GM23338 (cell line): Measurements from ENCODE around the gene SLC2A9.

ENCODE experiments used
- CREB1 ChIP-seq: fragments of 250-450 bp; sonication (Bioruptor Pico); IDR thresholded peaks from 2 replicates; pipeline ENCODE4 v1.5.0; 2020; ENCODE audit warnings: low read depth, mild to moderate bottlenecking, moderate library complexity
- CTCF ChIP-seq, 2 experiments: fragments of 200-600 bp in 1 of 2; sonication (generic) in 1 of 2; conservative IDR thresholded peaks; 2 replicates each; pipeline versions ENCODE4 v1.5.1 to v1.6.1; 2016 to 2017; ENCODE audit warnings: antibody characterized with exemption in 2 of 2, low read depth in 2 of 2, mild to moderate bottlenecking in 2 of 2, moderate library complexity in 1 of 2
- EZH2 ChIP-seq: fragments of 200-600 bp; sonication (generic); IDR thresholded peaks from one replicate; pipeline ENCODE4 v1.8.0; 2017; ENCODE audit warnings: antibody characterized with exemption, mild to moderate bottlenecking, low read depth; ENCODE audit not compliant: unreplicated experiment
- EZH2phosphoT487 ChIP-seq: fragments of 200-600 bp; sonication (generic); IDR thresholded peaks from one replicate; pipeline ENCODE4 v1.8.1; 2018; ENCODE audit warnings: antibody characterized with exemption; ENCODE audit not compliant: unreplicated experiment
- JUNB ChIP-seq: IDR thresholded peaks from one replicate; pipeline ENCODE4 v1.6.1; 2016; ENCODE audit warnings: antibody characterized with exemption; ENCODE audit not compliant: unreplicated experiment
- POLR2AphosphoS5 ChIP-seq: IDR thresholded peaks from 2 replicates; pipeline ENCODE4 v1.6.1; 2016; ENCODE audit warnings: antibody characterized with exemption, low read depth
- REST ChIP-seq: IDR thresholded peaks from one replicate; pipeline ENCODE4 v1.6.1; 2018; ENCODE audit warnings: antibody characterized with exemption; ENCODE audit not compliant: unreplicated experiment
- STAT1 ChIP-seq: IDR thresholded peaks from one replicate; pipeline ENCODE4 v1.6.1; 2016; ENCODE audit warnings: antibody characterized with exemption; ENCODE audit not compliant: unreplicated experiment
- ZNF462 ChIP-seq: fragments of 250-450 bp; sonication (Bioruptor Pico); IDR thresholded peaks from 2 replicates; pipeline ENCODE4 v1.5.0; 2020; ENCODE audit warnings: mild to moderate bottlenecking, moderate library complexity

DNA sequence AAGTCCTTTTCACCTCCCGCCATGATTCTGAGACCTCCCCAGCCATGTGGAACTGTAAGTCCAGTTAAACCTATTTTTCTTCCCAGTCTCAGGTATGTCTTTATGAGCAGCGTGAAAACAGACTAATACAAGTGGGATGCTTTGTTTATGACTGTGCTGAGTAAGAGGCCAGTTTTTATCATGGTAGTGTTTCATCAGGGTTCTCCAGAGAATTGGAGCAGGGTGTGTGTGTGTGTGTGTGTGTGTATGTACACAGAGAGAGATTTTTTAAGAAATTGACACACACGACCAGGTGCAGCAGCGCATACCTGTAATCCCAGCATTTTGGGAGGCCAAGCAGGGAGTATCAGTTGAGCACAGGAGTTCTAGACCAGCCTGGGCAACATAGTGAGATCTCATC is 34.6 kb upstream of the SLC2A9 start:
- no peak for TF ChIP-seq CTCF (conservative IDR thresholded peaks at IDR 0.05; ENCODE audit: low read depth in 2 of 2)
- no peak for TF ChIP-seq EZH2
- TF ChIP-seq STAT1 = no peak
- no peak for TF ChIP-seq CREB1 (CRISPR knock-in tag)
- TF ChIP-seq POLR2AphosphoS5 = no peak
- no peak for TF ChIP-seq EZH2phosphoT487
- no peak for TF ChIP-seq JUNB
- TF ChIP-seq REST = no peak
- TF ChIP-seq ZNF462 (CRISPR knock-in tag) = no peak
